Naive thymus-derived CD4-positive, alpha-beta T cell (primary cell): ENCODE results near the gene GBX1. TPM values are rescaled to one million over a fixed set of nuclear protein-coding genes. Genes with fewer than 3 reads are reported as not detected.

ENCODE experiments used
- ATAC-seq: fragments of 150-1000 bp; cut with Tn5 transposase; 2 replicates; pipeline ENCODE4 v1.10.0; 2021; ENCODE audit warnings: mild to moderate bottlenecking, moderate library complexity
- CTCF ChIA-PET: fragments of 350-600 bp; sonication (Branson Sonifier 250); formaldehyde crosslinking; loops from one replicate; lab custom pipeline; 2021; ENCODE audit warnings: antibody characterized with exemption; lab: Charles Lee
- POLR2A ChIA-PET: fragments of 350-600 bp; sonication (Branson Sonifier 250); formaldehyde crosslinking; loops from one replicate; lab custom pipeline; 2021; ENCODE audit warnings: antibody characterized with exemption, inconsistent platforms; lab: Charles Lee
- DNase-seq, 9 donors: peaks; one replicate each; pipeline versions ENCODE4 v3.0.0 to v3.0.0-alpha.2; 2020 to 2022; ENCODE audit warnings: mixed read lengths in 1 of 9
- H3K27ac ChIP-seq: one replicate; pipeline ENCODE4 v1.7.0; 2013; ENCODE audit warnings: mild to moderate bottlenecking, low read depth, low read length, moderate library complexity
- H3K27me3 ChIP-seq, 2 donors: one replicate each; pipeline ENCODE4 v1.7.0; 2013; ENCODE audit warnings: low read length in 2 of 2, mild to moderate bottlenecking in 2 of 2, moderate library complexity in 2 of 2; ENCODE audit not compliant: control insufficient read depth in 2 of 2, insufficient read depth in 2 of 2
- H3K36me3 ChIP-seq, 3 experiments: 1 replicate in 2 of 3; 2 replicates in 1 of 3; pipeline ENCODE4 v1.7.0; 2013; ENCODE audit warnings: low read length in 3 of 3, mild to moderate bottlenecking in 3 of 3, moderate library complexity in 1 of 3; ENCODE audit not compliant: insufficient read depth in 3 of 3, control insufficient read depth in 2 of 3
- H3K4me1 ChIP-seq, 2 donors: one replicate each; pipeline ENCODE4 v1.7.0; 2013; ENCODE audit warnings: low read length in 2 of 2, mild to moderate bottlenecking in 2 of 2, moderate library complexity in 1 of 2; ENCODE audit not compliant: control insufficient read depth in 2 of 2, insufficient read depth in 2 of 2
- H3K4me3 ChIP-seq: 2 replicates; pipeline ENCODE4 v1.7.0; 2013; ENCODE audit warnings: mild to moderate bottlenecking, low read length
- H3K9me3 ChIP-seq, 3 experiments: 1 replicate in 2 of 3; 2 replicates in 1 of 3; pipeline ENCODE4 v1.7.0; 2013; ENCODE audit warnings: low read length in 3 of 3; ENCODE audit not compliant: control insufficient read depth in 2 of 3
- H3K27ac Mint-ChIP-seq, 9 donors: one replicate each; pipeline ENCODE4 v1.8.0; 2020 to 2022; ENCODE audit warnings: mixed read lengths in 9 of 9, mild to moderate bottlenecking in 8 of 9, moderate library complexity in 5 of 9, inconsistent platforms in 2 of 9
- H3K27me3 Mint-ChIP-seq, 5 donors: one replicate each; pipeline ENCODE4 v1.8.0; 2021 to 2022; ENCODE audit warnings: mixed read lengths in 5 of 5, mild to moderate bottlenecking in 1 of 5
- H3K36me3 Mint-ChIP-seq, 5 donors: one replicate each; pipeline ENCODE4 v1.8.0; 2020 to 2022; ENCODE audit warnings: mixed read lengths in 5 of 5, mild to moderate bottlenecking in 3 of 5, inconsistent platforms in 1 of 5
- H3K4me1 Mint-ChIP-seq, 7 donors: one replicate each; pipeline ENCODE4 v1.8.0; 2020 to 2022; ENCODE audit warnings: mixed read lengths in 7 of 7, mild to moderate bottlenecking in 3 of 7, inconsistent platforms in 1 of 7
- H3K4me3 Mint-ChIP-seq, 10 donors: one replicate each; pipeline ENCODE4 v1.8.0; 2020 to 2022; ENCODE audit warnings: mild to moderate bottlenecking in 10 of 10, mixed read lengths in 10 of 10, moderate library complexity in 6 of 10, inconsistent platforms in 2 of 10
- H3K9me3 Mint-ChIP-seq, 11 donors: one replicate each; pipeline ENCODE4 v1.8.0; 2020 to 2022; ENCODE audit warnings: mixed read lengths in 11 of 11, mild to moderate bottlenecking in 4 of 11, inconsistent platforms in 1 of 11, moderate library complexity in 1 of 11
- intact Hi-C, 2 donors: fragments of 100-400 bp; cut with micrococcal nuclease; formaldehyde crosslinking; loops; one replicate each; pipeline ENCODE4 v1.15.1; 2023
- polyA plus RNA-seq, 2 donors: library from polyadenylated mRNA; unstranded; fragments of 300-500 nt; fragmentation: Illumina TruSeq; gene quantifications; one replicate each; pipeline ENCODE4 v1.2.3, GENCODE V29; 2021
- total RNA-seq, 6 experiments: library from RNA in 5 of 6; stranded (reverse) in 5 of 6; gene quantifications; 1 replicate in 5 of 6; 2 replicates in 1 of 6; pipeline ENCODE4 v1.2.3 and lab custom pipeline; 2021 to 2026

GBX1 gene
- total and polyA plus RNA-seq, 7 experiments from 2014 or later: not detected

DNA sequence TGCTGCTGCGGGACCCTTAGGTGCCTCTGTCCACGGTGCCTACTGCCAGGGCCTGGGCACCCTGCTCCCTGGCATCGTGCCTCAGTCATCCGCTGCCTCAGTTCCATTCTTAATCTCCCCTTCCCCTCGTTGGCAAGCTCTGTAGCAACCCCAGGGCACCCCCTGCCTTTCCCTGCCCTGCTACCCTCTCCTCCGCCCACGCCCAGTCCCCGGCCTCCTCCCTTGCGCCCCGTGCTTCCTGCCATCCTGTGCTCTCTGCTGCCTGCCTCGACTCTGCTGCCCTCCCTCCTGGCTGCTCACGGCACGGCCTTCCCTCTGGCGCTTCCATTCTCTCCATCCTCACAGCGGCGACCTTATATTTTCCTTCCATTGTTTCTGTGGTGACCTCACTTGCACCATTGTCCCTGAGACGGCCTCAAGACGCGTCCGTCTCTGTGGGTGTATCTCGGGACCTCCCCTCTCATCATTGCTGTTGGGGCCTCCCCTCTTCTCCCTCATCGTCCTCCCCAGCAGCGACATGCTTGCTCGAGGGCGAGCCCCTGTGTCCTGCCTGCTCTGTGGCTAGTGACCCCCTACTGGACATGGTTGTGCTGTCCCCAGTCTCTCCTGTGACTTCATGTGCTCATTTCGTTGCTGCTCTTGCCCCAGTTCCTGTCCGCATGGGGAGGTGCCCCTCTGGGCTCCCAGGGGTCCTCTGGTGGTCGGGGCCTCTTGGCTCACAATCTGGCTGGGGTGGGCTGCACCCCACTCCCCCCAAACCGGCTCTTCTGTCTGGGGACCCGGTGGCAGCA, 45.9 kb downstream of the GBX1 start:
- Histone ChIP-seq H3K27ac (no peak overlapping the region), H3K27me3 (no peaks in the 10 kb centered on the region), H3K36me3 (peaks cover 0 to 40% (median 0%) of the 10 kb centered on the region in 3 experiments), H3K4me1 (no peaks in the 10 kb centered on the region), H3K4me3 (no peak overlapping the region), H3K9me3 (no peaks in the 10 kb centered on the region)
- H3K27me3 Mint-ChIP-seq: peaks cover 0 to 2% (median 0%) of the 10 kb centered on the region in 5 donors
- peaks cover 0 to 25% (median 10%) of the 10 kb centered on the region in 7 donors for H3K4me1 Mint-ChIP-seq
- CTCF ChIA-PET: interaction anchor here (1.2 kb wide), 1 partner anchor 182 kb away, joined by 3 read pairs; no protein-coding TSS in a partner anchor
- ATAC-seq (no peak), DNase-seq (no peak)
- H3K9me3 Mint-ChIP-seq: no peaks in the 10 kb centered on the region
- intact Hi-C loops: no loop called here
- peaks cover 2 to 22% (median 10%) of the 10 kb centered on the region in 5 donors for H3K36me3 Mint-ChIP-seq
- peak overlapping the region in 1 of 9 donors; percentile 32 for H3K27ac Mint-ChIP-seq
- POLR2A ChIA-PET: no interaction called here
- H3K4me3 Mint-ChIP-seq: peak overlapping the region in 2 of 10 donors; percentile 20 to 51

DNA sequence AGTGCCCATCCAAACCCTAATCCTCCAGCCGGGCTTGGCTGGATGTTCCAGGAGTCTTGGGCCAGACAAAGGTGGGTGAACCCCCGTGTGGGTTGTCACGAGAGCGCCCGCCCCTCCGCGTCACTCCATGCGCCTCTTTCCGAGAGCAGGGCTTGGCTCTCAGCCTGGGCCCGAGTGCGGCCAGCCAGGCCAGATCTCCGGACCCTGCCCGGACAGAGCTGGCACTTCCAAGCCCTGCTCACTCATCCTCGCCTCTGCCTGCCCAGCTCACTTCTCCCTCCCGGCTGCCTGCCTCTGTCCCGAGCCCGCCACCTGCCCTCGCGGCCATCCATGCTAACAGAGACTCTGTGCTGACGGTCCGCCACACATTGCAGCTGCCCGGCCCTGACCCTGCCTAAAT, 46.6 kb downstream of the GBX1 start:
- H3K4me3 Mint-ChIP-seq: no peak overlapping the region
- H3K4me1 Mint-ChIP-seq: peaks cover 0 to 25% (median 10%) of the 10 kb centered on the region in 7 donors
- no peak for DNase-seq
- H3K27me3 ChIP-seq: no peaks in the 10 kb centered on the region
- H3K4me3 ChIP-seq: no peak overlapping the region
- H3K9me3 Mint-ChIP-seq: no peaks in the 10 kb centered on the region
- POLR2A ChIA-PET: no interaction called here
- H3K27me3 Mint-ChIP-seq: peaks cover 0 to 4% (median 0%) of the 10 kb centered on the region in 5 donors
- no peak overlapping the region for H3K27ac Mint-ChIP-seq
- no peak for ATAC-seq
- intact Hi-C loops: no loop called here
- H3K27ac ChIP-seq: no peak overlapping the region
- no peaks in the 10 kb centered on the region for H3K9me3 ChIP-seq
- no peaks in the 10 kb centered on the region for H3K4me1 ChIP-seq
- peaks cover 2 to 22% (median 10%) of the 10 kb centered on the region in 5 donors for H3K36me3 Mint-ChIP-seq
- CTCF ChIA-PET: interaction anchor here (0.6 to 1.2 kb wide), 2 partner anchors 88 to 181 kb away, joined by 3 read pairs; no protein-coding TSS in a partner anchor
- H3K36me3 ChIP-seq: peaks cover 0 to 40% (median 0%) of the 10 kb centered on the region in 3 experiments

DNA sequence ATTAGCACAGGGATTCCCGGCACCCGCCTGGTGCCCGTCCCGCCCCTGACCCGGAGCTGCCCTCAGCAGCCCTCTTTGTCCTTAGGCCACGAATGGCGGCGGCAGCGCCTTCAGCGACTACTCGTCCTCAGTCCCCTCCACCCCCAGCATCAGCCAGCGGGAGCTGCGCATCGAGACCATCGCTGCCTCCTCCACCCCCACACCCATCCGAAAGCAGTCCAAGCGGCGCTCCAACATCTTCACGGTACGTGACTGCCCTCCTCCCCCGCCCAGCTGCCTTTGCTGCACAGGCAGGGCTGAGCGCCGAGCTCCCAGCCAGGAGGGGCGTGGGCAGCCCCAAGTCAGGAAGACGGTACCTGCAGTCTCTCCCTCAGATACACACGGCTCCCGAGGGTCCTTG, 47.6 kb downstream of the GBX1 start:
- H3K4me3 ChIP-seq: no peak overlapping the region
- H3K9me3 Mint-ChIP-seq: no peaks in the 10 kb centered on the region
- no peak overlapping the region for H3K4me3 Mint-ChIP-seq
- intact Hi-C loops: loop anchor here in 1 of 2 donors (10.0 kb wide), 1 partner anchor 345 kb away; no protein-coding TSS in a partner anchor
- no peak for DNase-seq
- H3K27ac Mint-ChIP-seq: no peak overlapping the region
- H3K27me3 Mint-ChIP-seq: peaks cover 0 to 7% (median 0%) of the 10 kb centered on the region in 5 donors
- no peaks in the 10 kb centered on the region for H3K9me3 ChIP-seq
- ATAC-seq: no peak
- H3K36me3 ChIP-seq: peaks cover 0 to 40% (median 0%) of the 10 kb centered on the region in 3 experiments
- peaks cover 0 to 25% (median 10%) of the 10 kb centered on the region in 7 donors for H3K4me1 Mint-ChIP-seq
- H3K4me1 ChIP-seq: no peaks in the 10 kb centered on the region
- no peak overlapping the region for H3K27ac ChIP-seq
- CTCF ChIA-PET: interaction anchor here (0.6 to 1.2 kb wide), 2 partner anchors 52 to 180 kb away, joined by 3 read pairs; no protein-coding TSS in a partner anchor
- peaks cover 2 to 22% (median 10%) of the 10 kb centered on the region in 5 donors for H3K36me3 Mint-ChIP-seq
- H3K27me3 ChIP-seq: no peaks in the 10 kb centered on the region
- POLR2A ChIA-PET: interaction anchor here (0.7 kb wide), 1 partner anchor 585 kb away, joined by 3 read pairs; no protein-coding TSS in a partner anchor

DNA sequence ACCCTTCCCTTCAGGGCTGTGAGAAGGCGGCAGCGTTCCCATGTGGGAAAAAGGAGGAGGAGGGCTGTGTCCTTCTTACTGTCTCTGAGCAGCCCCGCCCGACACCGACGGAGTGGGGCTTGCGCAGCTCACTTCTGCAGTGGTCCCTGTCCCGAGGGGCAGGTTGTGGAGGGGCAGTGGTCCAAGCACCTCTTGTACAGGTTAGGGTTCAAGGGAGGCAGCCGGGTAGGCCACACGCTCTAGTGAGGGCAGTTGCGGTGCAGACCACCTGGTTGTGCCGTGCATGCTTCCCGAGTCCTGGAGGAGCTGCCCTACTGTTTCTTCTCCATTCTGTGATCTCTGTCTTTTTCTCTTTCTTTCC, 48.5 kb downstream of the GBX1 start:
- DNase-seq (no peak), ATAC-seq (no peak)
- Mint-ChIP-seq H3K4me3 (peak overlapping the region in 3 of 10 donors; percentile 3 to 72 (median 18)), H3K9me3 (no peaks in the 10 kb centered on the region), H3K36me3 (peaks cover 2 to 22% (median 10%) of the 10 kb centered on the region in 5 donors), H3K27ac (peak overlapping the region in 2 of 9 donors; percentile 61 to 77), H3K4me1 (peaks cover 0 to 22% (median 9%) of the 10 kb centered on the region in 7 donors), H3K27me3 (peaks cover 0 to 8% (median 0%) of the 10 kb centered on the region in 5 donors)
- peaks cover 0 to 40% (median 0%) of the 10 kb centered on the region in 3 experiments for H3K36me3 ChIP-seq
- H3K9me3 ChIP-seq: no peaks in the 10 kb centered on the region
- H3K27me3 ChIP-seq: peaks cover 0 to 2% of the 10 kb centered on the region in 2 donors
- intact Hi-C loops: loop anchor here in 1 of 2 donors (10.0 kb wide), 1 partner anchor 344 kb away; no protein-coding TSS in a partner anchor
- POLR2A ChIA-PET: no interaction called here
- no peak overlapping the region for H3K27ac ChIP-seq
- CTCF ChIA-PET: no interaction called here
- H3K4me3 ChIP-seq: no peak overlapping the region
- no peaks in the 10 kb centered on the region for H3K4me1 ChIP-seq

DNA sequence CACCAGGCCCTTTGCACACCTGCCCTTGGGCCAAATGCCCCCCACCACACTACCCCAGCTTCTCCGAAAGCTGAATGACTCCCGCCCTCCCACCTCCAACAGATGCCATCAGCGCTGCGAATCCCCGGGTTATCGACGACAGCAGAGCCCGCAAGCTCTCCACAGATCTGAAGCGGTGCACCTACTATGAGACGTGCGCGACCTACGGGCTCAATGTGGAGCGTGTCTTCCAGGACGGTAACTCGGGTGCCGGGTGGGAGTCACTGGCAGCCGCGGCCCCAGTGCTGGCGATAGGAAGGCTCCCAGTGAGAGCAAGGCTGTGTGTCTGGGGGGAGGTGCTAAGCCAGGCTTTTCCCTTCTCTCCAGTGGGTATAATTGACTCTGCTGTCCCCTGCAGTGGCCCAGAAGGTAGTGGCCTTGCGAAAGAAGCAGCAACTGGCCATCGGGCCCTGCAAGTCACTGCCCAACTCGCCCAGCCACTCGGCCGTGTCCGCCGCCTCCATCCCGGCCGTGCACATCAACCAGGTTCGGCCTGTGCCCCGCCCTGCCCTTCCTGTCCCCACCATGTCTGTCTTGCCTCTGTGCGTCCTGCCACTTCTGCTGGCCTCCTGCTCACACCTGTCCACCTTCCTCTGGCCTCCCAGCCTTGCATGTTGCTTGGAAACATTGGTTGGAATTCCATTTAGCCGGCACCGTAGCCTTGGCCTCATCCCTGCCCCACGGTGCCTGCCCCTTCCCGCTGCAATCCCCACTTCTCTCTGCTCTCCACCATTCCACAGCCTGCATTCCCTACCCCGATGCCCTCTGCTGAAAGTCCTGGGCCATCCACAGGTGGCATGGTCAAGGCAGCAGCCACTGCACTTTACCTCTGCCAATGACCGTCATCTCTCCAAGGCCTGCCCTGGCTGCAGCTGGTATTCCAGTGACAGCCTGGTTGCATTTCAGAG, 49.1 kb downstream of the GBX1 start:
- peak overlapping the region in 4 of 9 donors; percentile 9 to 95 (median 82) for H3K27ac Mint-ChIP-seq
- peak overlapping the region in 4 of 10 donors; percentile 70 to 77 (median 72) for H3K4me3 Mint-ChIP-seq
- intact Hi-C loops: loop anchor here in 1 of 2 donors (10.0 kb wide), 1 partner anchor 344 kb away; no protein-coding TSS in a partner anchor
- Histone ChIP-seq H3K4me1 (no peaks in the 10 kb centered on the region), H3K27me3 (peaks cover 0 to 4% of the 10 kb centered on the region in 2 donors), H3K27ac (peak overlapping the region; percentile 6), H3K36me3 (peaks cover 0 to 38% (median 0%) of the 10 kb centered on the region in 3 experiments), H3K4me3 (peak overlapping the region; percentile 24), H3K9me3 (no peaks in the 10 kb centered on the region)
- peaks cover 0 to 17% (median 4%) of the 10 kb centered on the region in 7 donors for H3K4me1 Mint-ChIP-seq
- H3K36me3 Mint-ChIP-seq: peaks cover 0 to 22% (median 9%) of the 10 kb centered on the region in 5 donors
- DNase-seq (no peak), ATAC-seq (no peak)
- POLR2A ChIA-PET: interaction anchor here (0.6 kb wide), 1 partner anchor 33 kb away, joined by 3 read pairs; no protein-coding TSS in a partner anchor
- CTCF ChIA-PET: interaction anchor here (1.5 kb wide), 1 partner anchor 100 kb away, joined by 4 read pairs; no protein-coding TSS in a partner anchor
- peaks cover 0 to 13% (median 0%) of the 10 kb centered on the region in 5 donors for H3K27me3 Mint-ChIP-seq
- no peaks in the 10 kb centered on the region for H3K9me3 Mint-ChIP-seq
